ENCODE measurements around the gene SLC17A7.
A peak's percentile ranks its signal among the peaks of the same experiment; 100 is the strongest.

Gene SLC17A7

GRCh38 chr19:49408816-49409440 lies 32.4 kb downstream of the SLC17A7 start:
- TF ChIP-seq CTCF (IDR thresholded peaks at IDR 0.05; ENCODE audit: low read depth, low read length, missing control alignments): no peak
- no peak overlapping the region for H3K4me3 ChIP-seq (replicated peaks; ENCODE audit: low read depth, low read length)
- DNase-seq (ENCODE audit: extremely low read depth, low read depth): no peak

GRCh38 chr19:49407482-49408015 lies 33.8 kb downstream of the SLC17A7 start:
- H3K4me3 ChIP-seq (replicated peaks; ENCODE audit: low read depth, low read length): no peak overlapping the region
- DNase-seq (ENCODE audit: extremely low read depth, low read depth): no peak
- TF ChIP-seq CTCF (IDR thresholded peaks at IDR 0.05; ENCODE audit: low read depth, low read length, missing control alignments): no peak

- no peak overlapping the region for H3K4me3 ChIP-seq (replicated peaks; ENCODE audit: low read depth, low read length)
- DNase-seq (ENCODE audit: extremely low read depth, low read depth): no peak
- no peak for TF ChIP-seq CTCF (IDR thresholded peaks at IDR 0.05; ENCODE audit: low read depth, low read length, missing control alignments)
Measured at GRCh38 chr19:49407079-49407478, 34.2 kb downstream of the SLC17A7 start.

- no peak overlapping the region for H3K4me3 ChIP-seq (replicated peaks; ENCODE audit: low read depth, low read length)
- TF ChIP-seq CTCF (IDR thresholded peaks at IDR 0.05; ENCODE audit: low read depth, low read length, missing control alignments): no peak
- peak; percentile 46 for DNase-seq (ENCODE audit: extremely low read depth, low read depth)
Measured at GRCh38 chr19:49403404-49404187, 37.7 kb downstream of the SLC17A7 start.

GRCh38 chr19:49400029-49400428 lies 41.3 kb downstream of the SLC17A7 start:
- TF ChIP-seq CTCF (IDR thresholded peaks at IDR 0.05; ENCODE audit: low read depth, low read length, missing control alignments): no peak
- H3K4me3 ChIP-seq (replicated peaks; ENCODE audit: low read depth, low read length): no peak overlapping the region
- DNase-seq (ENCODE audit: extremely low read depth, low read depth): no peak

GRCh38 chr19:49398931-49399330 lies 42.4 kb downstream of the SLC17A7 start:
- TF ChIP-seq CTCF (IDR thresholded peaks at IDR 0.05; ENCODE audit: low read depth, low read length, missing control alignments): no peak
- H3K4me3 ChIP-seq (replicated peaks; ENCODE audit: low read depth, low read length): no peak overlapping the region
- no peak for DNase-seq (ENCODE audit: extremely low read depth, low read depth)
